ENCODE results near the gene TSEN34.
"Not testable (repeated sequence)": the region's sequence is repeated elsewhere in the genome, so short reads cannot be mapped to it uniquely, and the experiment has no call there.

The TSEN34 gene

DNA sequence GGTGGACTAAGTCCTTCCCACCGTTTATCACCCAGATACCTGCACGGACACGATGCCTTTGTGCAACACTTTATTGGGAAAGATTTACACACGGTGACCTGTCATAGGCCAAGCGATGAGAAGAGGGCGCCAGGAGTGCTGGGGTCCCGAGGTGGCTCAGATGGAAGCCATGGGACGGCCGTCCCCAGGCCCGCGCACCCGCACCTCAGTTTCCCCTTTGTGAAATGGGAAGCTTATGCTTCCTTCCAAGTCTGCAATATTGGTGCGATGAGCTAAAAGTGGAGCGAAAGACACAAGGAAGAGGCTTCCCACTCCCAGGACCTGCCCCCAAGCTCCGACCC is 17.8 kb upstream of the TSEN34 start:
- Histone ChIP-seq H3K27me3 (ENCODE audit: control insufficient read depth, insufficient read depth, low read length) (no peaks in the 10 kb centered on the region), H3K27ac (ENCODE audit: low read length) (no peak overlapping the region), H3K4me1 (ENCODE audit: control insufficient read depth, insufficient read depth, low read length) (peaks cover 6% of the 10 kb centered on the region; the same call in 1 of the 2 replicates), H3K9me3 (ENCODE audit: control insufficient read depth, insufficient read depth, low read length) (no peaks in the 10 kb centered on the region), H3K4me3 (ENCODE audit: low read length) (no peak overlapping the region), H3K36me3 (ENCODE audit: control insufficient read depth, insufficient read depth, low read length) (no peaks in the 10 kb centered on the region; the same call in 1 of the 2 replicates)
- no CpG with 5 or more reads among the region's 15 CpGs for WGBS (ENCODE audit: insufficient coverage, insufficient read length)
- no peak for DNase-seq (ENCODE audit: low read depth, low spot score)

DNA sequence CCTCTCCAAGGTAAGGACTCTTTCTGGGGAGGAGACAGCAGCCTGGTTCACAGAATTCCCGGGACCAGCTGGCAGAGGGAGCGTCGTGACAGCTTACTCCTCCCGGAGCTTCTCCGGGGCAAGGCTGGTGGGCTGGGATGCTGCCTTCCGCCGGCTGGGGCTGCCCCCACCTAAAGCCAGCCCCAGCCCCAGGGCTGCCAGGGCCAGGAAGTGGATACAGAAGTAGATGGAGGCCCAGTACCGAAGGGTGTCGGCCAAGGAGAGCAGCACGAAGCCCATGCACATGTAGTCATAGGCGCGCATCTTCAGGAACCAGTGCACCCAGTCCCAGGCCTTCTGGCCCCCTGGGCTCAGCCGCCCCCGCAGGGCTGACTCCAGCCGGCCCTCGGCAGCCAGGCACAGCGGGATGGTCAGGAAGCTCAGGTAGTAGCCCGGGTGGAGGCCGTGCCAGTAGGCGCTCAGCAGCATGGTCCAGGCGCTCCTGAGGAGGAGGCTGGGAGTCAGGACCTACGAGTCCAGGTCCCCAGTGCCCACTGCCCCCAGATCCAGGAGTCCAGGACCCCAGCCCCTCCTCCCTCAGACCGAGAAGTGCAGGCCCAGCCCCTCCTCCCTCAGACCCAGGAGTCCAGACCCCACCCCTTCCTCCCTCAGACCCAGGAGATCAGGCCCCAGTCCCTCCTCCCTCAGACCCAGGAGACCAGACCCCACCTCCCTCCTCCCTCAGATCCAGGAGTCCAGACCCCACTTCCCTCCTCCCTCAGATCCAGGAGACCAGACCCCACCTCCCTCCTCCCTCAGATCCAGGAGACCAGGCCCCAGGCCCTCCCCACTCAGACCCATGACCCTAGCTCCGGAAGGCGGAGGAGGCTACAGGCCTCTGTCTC is 16.9 kb upstream of the TSEN34 start:
- DNase-seq (ENCODE audit: low read depth, low spot score), result no peak
- WGBS (ENCODE audit: insufficient coverage, insufficient read length), result no CpG with 5 or more reads among the region's 25 CpGs
- Histone ChIP-seq H3K4me3 (ENCODE audit: low read length) (no peak overlapping the region), H3K27me3 (ENCODE audit: control insufficient read depth, insufficient read depth, low read length) (no peaks in the 10 kb centered on the region), H3K9me3 (ENCODE audit: control insufficient read depth, insufficient read depth, low read length) (no peaks in the 10 kb centered on the region), H3K4me1 (ENCODE audit: control insufficient read depth, insufficient read depth, low read length) (peaks cover 6% of the 10 kb centered on the region; the same call in 1 of the 2 replicates), H3K36me3 (ENCODE audit: control insufficient read depth, insufficient read depth, low read length) (no peaks in the 10 kb centered on the region; the same call in 1 of the 2 replicates), H3K27ac (ENCODE audit: low read length) (no peak overlapping the region)

GRCh38 chr19:54178581-54179261 is 12.4 kb upstream of the TSEN34 start:
- Histone ChIP-seq H3K36me3 (ENCODE audit: control insufficient read depth, insufficient read depth, low read length) (peaks cover 8% of the 10 kb centered on the region; the same call in 1 of the 2 replicates), H3K4me3 (ENCODE audit: low read length) (no peak overlapping the region), H3K27ac (ENCODE audit: low read length) (no peak overlapping the region), H3K4me1 (ENCODE audit: control insufficient read depth, insufficient read depth, low read length) (peaks cover 2% of the 10 kb centered on the region; the same call in 1 of the 2 replicates), H3K27me3 (ENCODE audit: control insufficient read depth, insufficient read depth, low read length) (no peaks in the 10 kb centered on the region), H3K9me3 (ENCODE audit: control insufficient read depth, insufficient read depth, low read length) (no peaks in the 10 kb centered on the region)
- DNase-seq (ENCODE audit: low read depth, low spot score), result no peak
- no CpG with 5 or more reads among the region's 23 CpGs for WGBS (ENCODE audit: insufficient coverage, insufficient read length)

GRCh38 chr19:54179262-54179852 is 11.8 kb upstream of the TSEN34 start:
- Histone ChIP-seq H3K4me1 (ENCODE audit: control insufficient read depth, insufficient read depth, low read length) (no peaks in the 10 kb centered on the region), H3K27ac (ENCODE audit: low read length) (no peak overlapping the region), H3K4me3 (ENCODE audit: low read length) (no peak overlapping the region), H3K9me3 (ENCODE audit: control insufficient read depth, insufficient read depth, low read length) (no peaks in the 10 kb centered on the region), H3K27me3 (ENCODE audit: control insufficient read depth, insufficient read depth, low read length) (no peaks in the 10 kb centered on the region), H3K36me3 (ENCODE audit: control insufficient read depth, insufficient read depth, low read length) (peaks cover 8% of the 10 kb centered on the region; the same call in 1 of the 2 replicates)
- DNase-seq (ENCODE audit: low read depth, low spot score), result no peak
- no CpG with 5 or more reads among the region's 10 CpGs for WGBS (ENCODE audit: insufficient coverage, insufficient read length)

GRCh38 chr19:54179921-54180461 is 11.1 kb upstream of the TSEN34 start:
- H3K4me1 ChIP-seq (ENCODE audit: control insufficient read depth, insufficient read depth, low read length), result no peaks in the 10 kb centered on the region
- H3K4me3 ChIP-seq (ENCODE audit: low read length), result no peak overlapping the region
- H3K36me3 ChIP-seq (ENCODE audit: control insufficient read depth, insufficient read depth, low read length), result peaks cover 8% of the 10 kb centered on the region; the same call in 1 of the 2 replicates
- H3K27ac ChIP-seq (ENCODE audit: low read length), result no peak overlapping the region
- no peaks in the 10 kb centered on the region for H3K9me3 ChIP-seq (ENCODE audit: control insufficient read depth, insufficient read depth, low read length)
- WGBS (ENCODE audit: insufficient coverage, insufficient read length), result no CpG with 5 or more reads among the region's 10 CpGs
- DNase-seq (ENCODE audit: low read depth, low spot score), result no peak
- no peaks in the 10 kb centered on the region for H3K27me3 ChIP-seq (ENCODE audit: control insufficient read depth, insufficient read depth, low read length)

DNA sequence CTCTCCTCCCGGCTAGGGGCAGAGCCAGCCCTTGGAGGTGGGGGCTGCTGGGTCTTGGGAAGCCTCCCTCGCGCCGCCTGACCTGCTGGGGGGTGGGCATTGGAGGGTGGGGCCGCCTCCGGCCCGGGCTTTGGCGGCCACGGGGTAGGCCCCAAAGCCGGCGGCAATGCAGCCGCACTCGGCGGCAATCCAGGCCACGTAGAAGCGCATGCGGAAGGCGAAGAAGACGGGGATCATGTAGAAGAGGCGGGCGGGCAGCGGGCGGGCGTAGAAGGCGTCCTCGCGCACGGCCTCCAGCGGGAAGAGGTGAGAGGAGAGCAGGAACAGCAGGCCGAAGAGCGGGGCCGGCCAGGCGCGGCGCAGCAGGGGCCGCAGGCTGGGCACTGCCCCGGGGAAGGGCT is 10.4 kb upstream of the TSEN34 start:
- Histone ChIP-seq H3K27ac (ENCODE audit: low read length) (no peak overlapping the region), H3K36me3 (ENCODE audit: control insufficient read depth, insufficient read depth, low read length) (peaks cover 8% of the 10 kb centered on the region; the same call in 1 of the 2 replicates), H3K4me1 (ENCODE audit: control insufficient read depth, insufficient read depth, low read length) (no peaks in the 10 kb centered on the region), H3K27me3 (ENCODE audit: control insufficient read depth, insufficient read depth, low read length) (no peaks in the 10 kb centered on the region), H3K4me3 (ENCODE audit: low read length) (no peak overlapping the region), H3K9me3 (ENCODE audit: control insufficient read depth, insufficient read depth, low read length) (no peaks in the 10 kb centered on the region)
- no CpG with 5 or more reads among the region's 37 CpGs for WGBS (ENCODE audit: insufficient coverage, insufficient read length)
- no peak for DNase-seq (ENCODE audit: low read depth, low spot score)

- H3K36me3 ChIP-seq (ENCODE audit: control insufficient read depth, insufficient read depth, low read length), result peaks cover 10% of the 10 kb centered on the region; the same call in 1 of the 2 replicates
- WGBS (ENCODE audit: insufficient coverage, insufficient read length), result no CpG with 5 or more reads among the region's 3 CpGs
Observed at GRCh38 chr19:54181894-54182293, 9.2 kb upstream of the TSEN34 start.

DNA sequence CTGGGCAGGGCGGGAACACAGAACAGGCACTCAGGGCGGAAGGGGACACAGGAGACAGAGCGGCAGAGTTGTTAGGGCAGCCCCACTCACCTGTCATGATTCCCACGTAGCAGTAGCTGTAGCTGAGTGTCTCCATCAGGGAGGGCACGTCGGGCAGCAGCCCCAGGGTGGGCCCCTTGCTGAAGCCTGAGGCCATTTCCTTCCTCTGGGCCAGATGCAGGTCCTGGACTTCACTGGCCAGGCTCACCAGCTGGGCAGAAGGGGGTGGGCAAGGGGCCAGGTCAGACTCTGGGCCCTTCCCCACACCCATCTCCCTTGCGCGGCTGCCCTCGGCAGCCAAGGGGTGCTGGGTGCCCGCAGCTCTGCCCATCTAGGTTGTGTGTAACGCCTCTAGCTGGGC is 7.7 kb upstream of the TSEN34 start:
- no peak for DNase-seq (ENCODE audit: low read depth, low spot score)
- H3K9me3 ChIP-seq (ENCODE audit: control insufficient read depth, insufficient read depth, low read length), result no peaks in the 10 kb centered on the region
- H3K36me3 ChIP-seq (ENCODE audit: control insufficient read depth, insufficient read depth, low read length), result peaks cover 11% of the 10 kb centered on the region; the same call in 1 of the 2 replicates
- no peaks in the 10 kb centered on the region for H3K27me3 ChIP-seq (ENCODE audit: control insufficient read depth, insufficient read depth, low read length)
- WGBS (ENCODE audit: insufficient coverage, insufficient read length), result no CpG with 5 or more reads among the region's 11 CpGs
- H3K4me3 ChIP-seq (ENCODE audit: low read length), result no peak overlapping the region
- no peaks in the 10 kb centered on the region for H3K4me1 ChIP-seq (ENCODE audit: control insufficient read depth, insufficient read depth, low read length)
- no peak overlapping the region for H3K27ac ChIP-seq (ENCODE audit: low read length)

More at GRCh38 chr19:54181894-54182293, 9.2 kb upstream of the TSEN34 start:
- not testable (repeated sequence) for H3K9me3 ChIP-seq (ENCODE audit: control insufficient read depth, insufficient read depth, low read length); DNase-seq (ENCODE audit: low read depth, low spot score); H3K27ac ChIP-seq (ENCODE audit: low read length); H3K27me3 ChIP-seq (ENCODE audit: control insufficient read depth, insufficient read depth, low read length); H3K4me3 ChIP-seq (ENCODE audit: low read length); H3K4me1 ChIP-seq (ENCODE audit: control insufficient read depth, insufficient read depth, low read length)

DNA sequence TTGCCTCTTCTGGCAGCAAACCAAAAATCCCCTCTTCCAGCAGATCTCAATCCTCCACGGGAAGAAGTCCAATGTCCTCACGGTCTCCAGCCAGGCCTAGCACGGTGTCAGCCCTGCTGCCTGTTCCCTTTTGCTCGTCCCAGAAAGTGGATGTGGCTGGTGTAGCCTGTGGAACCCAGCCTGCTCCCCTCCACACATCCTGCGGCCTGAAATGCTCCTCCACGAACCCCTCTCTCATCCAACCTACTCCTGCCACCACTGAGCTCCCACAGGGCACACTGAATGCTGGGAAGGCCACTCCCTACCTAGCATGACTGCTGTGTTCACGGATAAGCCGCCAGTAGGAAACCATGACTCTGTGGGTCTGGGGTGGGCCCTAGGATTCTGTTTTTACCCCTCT is 4.8 kb upstream of the TSEN34 start:
- H3K27ac ChIP-seq (ENCODE audit: low read length), result no peak overlapping the region
- DNase-seq (ENCODE audit: low read depth, low spot score), result no peak
- H3K9me3 ChIP-seq (ENCODE audit: control insufficient read depth, insufficient read depth, low read length), result no peaks in the 10 kb centered on the region
- no CpG with 5 or more reads among the region's 8 CpGs for WGBS (ENCODE audit: insufficient coverage, insufficient read length)
- no peak overlapping the region for H3K4me3 ChIP-seq (ENCODE audit: low read length)
- no peaks in the 10 kb centered on the region for H3K4me1 ChIP-seq (ENCODE audit: control insufficient read depth, insufficient read depth, low read length)
- no peaks in the 10 kb centered on the region for H3K27me3 ChIP-seq (ENCODE audit: control insufficient read depth, insufficient read depth, low read length)
- H3K36me3 ChIP-seq (ENCODE audit: control insufficient read depth, insufficient read depth, low read length), result peaks cover 9% of the 10 kb centered on the region; the same call in 1 of the 2 replicates

- H3K9me3 ChIP-seq (ENCODE audit: control insufficient read depth, insufficient read depth, low read length), result no peaks in the 10 kb centered on the region
- no peak for DNase-seq (ENCODE audit: low read depth, low spot score)
- H3K4me1 ChIP-seq (ENCODE audit: control insufficient read depth, insufficient read depth, low read length), result no peaks in the 10 kb centered on the region
- H3K36me3 ChIP-seq (ENCODE audit: control insufficient read depth, insufficient read depth, low read length), result peaks cover 9% of the 10 kb centered on the region; the same call in 1 of the 2 replicates
- H3K27me3 ChIP-seq (ENCODE audit: control insufficient read depth, insufficient read depth, low read length), result no peaks in the 10 kb centered on the region
- H3K27ac ChIP-seq (ENCODE audit: low read length), result no peak overlapping the region
- H3K4me3 ChIP-seq (ENCODE audit: low read length), result no peak overlapping the region
- no CpG with 5 or more reads among the region's 11 CpGs for WGBS (ENCODE audit: insufficient coverage, insufficient read length)
Observed at GRCh38 chr19:54186934-54187381, 4.2 kb upstream of the TSEN34 start.

Measured in iPS DF 6.9 (cell line).